HCT116 (cell line): ENCODE measurements around the gene RASGRF1. TPM values are rescaled to one million over a fixed set of nuclear protein-coding genes. Genes with fewer than 3 reads are reported as not detected.

ENCODE experiments used
- ATAC-seq: fragments of 200-7000 bp; cut with Tn5 transposase; 2 replicates; pipeline ENCODE4 v1.9.1; 2020; ENCODE audit warnings: mild to moderate bottlenecking, moderate library complexity
- BruUV-seq: library from RNA; stranded (reverse); fragments of 400-500 nt; replicated peaks from 2 replicates; lab custom pipeline; 2021; lab: Mats Ljungman, UMichigan
- CTCF ChIA-PET: fragments of 300-600 bp; sonication (Branson Sonifier 250); formaldehyde crosslinking; loops from one replicate; lab custom pipeline; 2021; ENCODE audit warnings: antibody characterized with exemption; lab: Charles Lee
- POLR2A ChIA-PET: fragments of 300-600, 350-600 bp; sonication (Branson Sonifier 250); formaldehyde crosslinking; loops from one replicate; lab custom pipeline; 2021; ENCODE audit warnings: antibody characterized with exemption; lab: Charles Lee
- RAD21 ChIA-PET, 2 experiments: fragments of 300-600 bp; sonication (Branson Sonifier 250); formaldehyde crosslinking; loops; one replicate each; lab custom pipeline; 2023; ENCODE audit warnings: low total read pairs in 2 of 2; ENCODE audit not compliant: uncharacterized antibody in 2 of 2, unreplicated experiment in 2 of 2, low non-redundant PET in 1 of 2; lab: Charles Lee
- DNase-seq: peaks from one replicate; pipeline ENCODE4 v3.0.0-alpha.2; 2010; ENCODE audit warnings: low read depth, low spot score
- H2AFZ ChIP-seq: fragments of 200-600 bp; shearing (Covaris generic), sonication (generic); 2 replicates; pipeline ENCODE4 v1.6.1; 2017; ENCODE audit warnings: low read depth, mixed run types, mixed read lengths, antibody characterized with exemption, low read length; ENCODE audit not compliant: poor library complexity, severe bottlenecking
- H3K27ac ChIP-seq: 2 replicates; pipeline ENCODE4 v1.5.1; 2012; ENCODE audit warnings: low read depth, low read length
- H3K27me3 ChIP-seq: fragments of 200-600 bp; sonication (generic); 2 replicates; pipeline ENCODE4 v1.6.1; 2016; ENCODE audit warnings: mixed run types, low read length, mixed read lengths; ENCODE audit not compliant: insufficient read depth
- H3K36me3 ChIP-seq, 2 experiments: fragments of 200-500 bp in 1 of 2; fragments of 200-600 bp in 1 of 2; sonication (Bioruptor generic) in 1 of 2; sonication (generic) in 1 of 2; 2 replicates each; pipeline versions ENCODE4 v1.5.1 to v1.6.1; 2014 to 2016; ENCODE audit warnings: low read length in 2 of 2, inconsistent platforms in 1 of 2, mixed read lengths in 1 of 2, mixed run types in 1 of 2; ENCODE audit not compliant: insufficient read depth in 2 of 2, control insufficient read depth in 1 of 2
- H3K4me1 ChIP-seq, 2 experiments: fragments of 200-600 bp in 1 of 2; sonication (generic) in 1 of 2; 2 replicates each; pipeline versions ENCODE4 v1.5.1 to v1.6.1; 2012 to 2017; ENCODE audit warnings: low read length in 2 of 2, inconsistent platforms in 1 of 2, mild to moderate bottlenecking in 1 of 2, mixed read lengths in 1 of 2, mixed run types in 1 of 2, moderate library complexity in 1 of 2; ENCODE audit not compliant: insufficient read depth in 2 of 2, control insufficient read depth in 1 of 2
- H3K4me2 ChIP-seq: fragments of 200-600 bp; sonication (generic); 2 replicates; pipeline ENCODE4 v1.6.1; 2017; ENCODE audit warnings: mixed run types, low read length, mixed read lengths
- H3K4me3 ChIP-seq, 2 experiments: fragments of 200-600 bp in 1 of 2; sonication (generic) in 1 of 2; replicated peaks in 1 of 2; 2 replicates each; pipeline ENCODE4 v1.5.1; 2011 to 2016; ENCODE audit warnings: low read length in 2 of 2, control low read depth in 1 of 2, low read depth in 1 of 2, mild to moderate bottlenecking in 1 of 2, mixed read lengths in 1 of 2, mixed run types in 1 of 2
- H3K79me2 ChIP-seq: fragments of 200-600 bp; sonication (generic); 2 replicates; pipeline ENCODE4 v1.6.1; 2017; ENCODE audit warnings: mild to moderate bottlenecking, mixed run types, low read length, moderate library complexity, mixed read lengths; ENCODE audit not compliant: insufficient read depth
- H3K9ac ChIP-seq: fragments of 200-600 bp; sonication (generic); 2 replicates; pipeline ENCODE4 v1.6.1; 2016; ENCODE audit warnings: low read length, mixed read lengths
- H3K9me2 ChIP-seq: fragments of 200-600 bp; sonication (generic), shearing (Covaris generic); 2 replicates; pipeline ENCODE4 v1.6.1; 2017; ENCODE audit warnings: mixed run types, mild to moderate bottlenecking, moderate library complexity; ENCODE audit not compliant: insufficient read depth
- H3K9me3 ChIP-seq, 2 experiments: fragments of 200-500 bp in 1 of 2; fragments of 200-600 bp in 1 of 2; sonication (Bioruptor generic) in 1 of 2; sonication (generic) in 1 of 2; 2 replicates each; pipeline ENCODE4 v1.6.1; 2014 to 2017; ENCODE audit warnings: low read length in 2 of 2, mixed read lengths in 2 of 2, inconsistent platforms in 1 of 2, low read depth in 1 of 2, mild to moderate bottlenecking in 1 of 2, mixed run types in 1 of 2, moderate library complexity in 1 of 2; ENCODE audit not compliant: control insufficient read depth in 1 of 2, insufficient read depth in 1 of 2
- H4K20me1 ChIP-seq: fragments of 200-600 bp; sonication (generic), shearing (Covaris generic); 2 replicates; pipeline ENCODE4 v1.6.1; 2017; ENCODE audit warnings: mixed run types, mild to moderate bottlenecking, moderate library complexity; ENCODE audit not compliant: insufficient read depth
- CEBPB ChIP-seq: IDR thresholded peaks from 2 replicates; pipeline ENCODE4 v1.6.1; 2012; ENCODE audit warnings: low read depth
- FOSL1 ChIP-seq: IDR thresholded peaks from 2 replicates; pipeline ENCODE4 v1.6.1; 2012; ENCODE audit warnings: low read depth
- JUND ChIP-seq: IDR thresholded peaks from 2 replicates; pipeline ENCODE4 v1.6.1; 2012
- SIN3A ChIP-seq: IDR thresholded peaks from 2 replicates; pipeline ENCODE4 v1.6.1; 2012; ENCODE audit warnings: low read depth
- SRF ChIP-seq: IDR thresholded peaks from 2 replicates; pipeline ENCODE4 v1.6.1; 2012; ENCODE audit warnings: low read depth
- intact Hi-C: fragments of 100-400 bp; cut with micrococcal nuclease; formaldehyde crosslinking; loops from 2 replicates; pipeline ENCODE4 v1.10.0; 2022
- total RNA-seq: library from RNA; stranded (reverse); gene quantifications from one replicate; pipeline ENCODE4 v1.2.1, GENCODE V29; 2021; ENCODE audit not compliant: unreplicated experiment
- TF ChIP-seq, protein P1 (sequence below), 3 experiments: fragments of 200-600 bp in 1 of 3; sonication (generic) in 1 of 3; IDR thresholded peaks in 2 of 3; conservative IDR thresholded peaks in 1 of 3; 2 replicates each; pipeline ENCODE4 v1.5.1; 2012 to 2017; ENCODE audit warnings: low read depth in 2 of 3, low read length in 2 of 3, antibody characterized with exemption in 1 of 3, borderline replicate concordance in 1 of 3, control low read depth in 1 of 3, mild to moderate bottlenecking in 1 of 3, mixed read lengths in 1 of 3, mixed run types in 1 of 3, moderate library complexity in 1 of 3; ENCODE audit not compliant: insufficient read depth in 1 of 3
- TF ChIP-seq, protein P2 (sequence below): IDR thresholded peaks from 2 replicates; pipeline ENCODE4 v1.6.1; 2011; ENCODE audit warnings: mild to moderate bottlenecking, low read length, moderate library complexity; ENCODE audit not compliant: insufficient replicate concordance; ENCODE audit errors: extremely low read depth
- TF ChIP-seq, protein P3 (sequence below): IDR thresholded peaks from 2 replicates; pipeline ENCODE4 v1.6.1; 2012; ENCODE audit warnings: low read depth

The RASGRF1 gene
- total RNA-seq, 1 experiment from 2014 or later, result 2.4 TPM

DNA sequence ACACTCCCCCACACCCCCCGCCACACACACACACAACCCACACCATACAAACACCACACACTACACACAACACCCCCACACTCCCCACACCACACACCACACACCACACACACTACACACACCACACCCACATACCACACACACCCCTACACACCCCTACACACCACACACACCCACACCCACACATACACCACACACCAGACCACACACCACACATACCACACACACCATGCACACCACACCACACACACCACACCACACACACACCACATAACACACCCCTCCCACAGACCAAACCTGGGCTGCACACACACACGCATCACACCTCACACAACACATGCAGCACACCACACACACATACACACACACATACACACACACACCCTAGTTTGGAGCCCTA is 1.8 kb upstream of the RASGRF1 start:
- POLR2A ChIA-PET, result no interaction called here
- Histone ChIP-seq H3K27me3 (peaks cover 36% of the 10 kb centered on the region), H3K79me2 (no peaks in the 10 kb centered on the region), H3K27ac (no peak overlapping the region), H3K9ac (no peak overlapping the region), H3K4me1 (no peaks in the 10 kb centered on the region), H2AFZ (no peak overlapping the region), H3K4me2 (no peak overlapping the region), H3K4me3 (no peak overlapping the region), H4K20me1 (no peaks in the 10 kb centered on the region), H3K9me2 (no peaks in the 10 kb centered on the region)
- ATAC-seq, result 0 out of 2 replicates have a peak, but pooled peaks have one; percentile 11
- intact Hi-C loops, result no loop called here
- DNase-seq, result no peak
- RAD21 ChIA-PET, result no interaction called here
- no peak for TF ChIP-seq JUND
- TF ChIP-seq SIN3A, result no peak
- TF ChIP-seq, protein P1, sequence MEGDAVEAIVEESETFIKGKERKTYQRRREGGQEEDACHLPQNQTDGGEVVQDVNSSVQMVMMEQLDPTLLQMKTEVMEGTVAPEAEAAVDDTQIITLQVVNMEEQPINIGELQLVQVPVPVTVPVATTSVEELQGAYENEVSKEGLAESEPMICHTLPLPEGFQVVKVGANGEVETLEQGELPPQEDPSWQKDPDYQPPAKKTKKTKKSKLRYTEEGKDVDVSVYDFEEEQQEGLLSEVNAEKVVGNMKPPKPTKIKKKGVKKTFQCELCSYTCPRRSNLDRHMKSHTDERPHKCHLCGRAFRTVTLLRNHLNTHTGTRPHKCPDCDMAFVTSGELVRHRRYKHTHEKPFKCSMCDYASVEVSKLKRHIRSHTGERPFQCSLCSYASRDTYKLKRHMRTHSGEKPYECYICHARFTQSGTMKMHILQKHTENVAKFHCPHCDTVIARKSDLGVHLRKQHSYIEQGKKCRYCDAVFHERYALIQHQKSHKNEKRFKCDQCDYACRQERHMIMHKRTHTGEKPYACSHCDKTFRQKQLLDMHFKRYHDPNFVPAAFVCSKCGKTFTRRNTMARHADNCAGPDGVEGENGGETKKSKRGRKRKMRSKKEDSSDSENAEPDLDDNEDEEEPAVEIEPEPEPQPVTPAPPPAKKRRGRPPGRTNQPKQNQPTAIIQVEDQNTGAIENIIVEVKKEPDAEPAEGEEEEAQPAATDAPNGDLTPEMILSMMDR (IDR thresholded peaks at IDR 0.05 in 2 of 3, conservative IDR thresholded peaks at IDR 0.05 in 1 of 3; ENCODE audit: borderline replicate concordance in 1 of 3, insufficient read depth in 1 of 3, low read depth in 2 of 3, low read length in 2 of 3), result no peak
- TF ChIP-seq CEBPB, result no peak
- TF ChIP-seq, protein P2, sequence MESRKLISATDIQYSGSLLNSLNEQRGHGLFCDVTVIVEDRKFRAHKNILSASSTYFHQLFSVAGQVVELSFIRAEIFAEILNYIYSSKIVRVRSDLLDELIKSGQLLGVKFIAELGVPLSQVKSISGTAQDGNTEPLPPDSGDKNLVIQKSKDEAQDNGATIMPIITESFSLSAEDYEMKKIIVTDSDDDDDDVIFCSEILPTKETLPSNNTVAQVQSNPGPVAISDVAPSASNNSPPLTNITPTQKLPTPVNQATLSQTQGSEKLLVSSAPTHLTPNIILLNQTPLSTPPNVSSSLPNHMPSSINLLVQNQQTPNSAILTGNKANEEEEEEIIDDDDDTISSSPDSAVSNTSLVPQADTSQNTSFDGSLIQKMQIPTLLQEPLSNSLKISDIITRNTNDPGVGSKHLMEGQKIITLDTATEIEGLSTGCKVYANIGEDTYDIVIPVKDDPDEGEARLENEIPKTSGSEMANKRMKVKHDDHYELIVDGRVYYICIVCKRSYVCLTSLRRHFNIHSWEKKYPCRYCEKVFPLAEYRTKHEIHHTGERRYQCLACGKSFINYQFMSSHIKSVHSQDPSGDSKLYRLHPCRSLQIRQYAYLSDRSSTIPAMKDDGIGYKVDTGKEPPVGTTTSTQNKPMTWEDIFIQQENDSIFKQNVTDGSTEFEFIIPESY, result no peak
- TF ChIP-seq, protein P3, sequence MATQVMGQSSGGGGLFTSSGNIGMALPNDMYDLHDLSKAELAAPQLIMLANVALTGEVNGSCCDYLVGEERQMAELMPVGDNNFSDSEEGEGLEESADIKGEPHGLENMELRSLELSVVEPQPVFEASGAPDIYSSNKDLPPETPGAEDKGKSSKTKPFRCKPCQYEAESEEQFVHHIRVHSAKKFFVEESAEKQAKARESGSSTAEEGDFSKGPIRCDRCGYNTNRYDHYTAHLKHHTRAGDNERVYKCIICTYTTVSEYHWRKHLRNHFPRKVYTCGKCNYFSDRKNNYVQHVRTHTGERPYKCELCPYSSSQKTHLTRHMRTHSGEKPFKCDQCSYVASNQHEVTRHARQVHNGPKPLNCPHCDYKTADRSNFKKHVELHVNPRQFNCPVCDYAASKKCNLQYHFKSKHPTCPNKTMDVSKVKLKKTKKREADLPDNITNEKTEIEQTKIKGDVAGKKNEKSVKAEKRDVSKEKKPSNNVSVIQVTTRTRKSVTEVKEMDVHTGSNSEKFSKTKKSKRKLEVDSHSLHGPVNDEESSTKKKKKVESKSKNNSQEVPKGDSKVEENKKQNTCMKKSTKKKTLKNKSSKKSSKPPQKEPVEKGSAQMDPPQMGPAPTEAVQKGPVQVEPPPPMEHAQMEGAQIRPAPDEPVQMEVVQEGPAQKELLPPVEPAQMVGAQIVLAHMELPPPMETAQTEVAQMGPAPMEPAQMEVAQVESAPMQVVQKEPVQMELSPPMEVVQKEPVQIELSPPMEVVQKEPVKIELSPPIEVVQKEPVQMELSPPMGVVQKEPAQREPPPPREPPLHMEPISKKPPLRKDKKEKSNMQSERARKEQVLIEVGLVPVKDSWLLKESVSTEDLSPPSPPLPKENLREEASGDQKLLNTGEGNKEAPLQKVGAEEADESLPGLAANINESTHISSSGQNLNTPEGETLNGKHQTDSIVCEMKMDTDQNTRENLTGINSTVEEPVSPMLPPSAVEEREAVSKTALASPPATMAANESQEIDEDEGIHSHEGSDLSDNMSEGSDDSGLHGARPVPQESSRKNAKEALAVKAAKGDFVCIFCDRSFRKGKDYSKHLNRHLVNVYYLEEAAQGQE, result no peak
- TF ChIP-seq FOSL1, result no peak
- TF ChIP-seq SRF, result no peak
- TF ChIP-seq, all 23 proteins: peak for 0
- no peaks in the 10 kb centered on the region for H3K9me3 ChIP-seq
- no peaks in the 10 kb centered on the region for H3K36me3 ChIP-seq
- CTCF ChIA-PET, result no interaction called here
- BruUV-seq, result no TSS peak
